HepG2 (cell line): ENCODE results near the gene CCSER1.

ENCODE experiments used
- GFI1 ChIP-seq: sonication (generic); formaldehyde crosslinking; IDR thresholded peaks from 2 replicates; pipeline ENCODE4 v1.5.0; 2020; ENCODE audit warnings: missing genetic modification reagents, mild to moderate bottlenecking, borderline replicate concordance
- GTF2F1 ChIP-seq: fragments of 150-350 bp; IDR thresholded peaks from 2 replicates; pipeline ENCODE4 v1.6.1; 2014; ENCODE audit warnings: low read length
- HNRNPLL ChIP-seq: fragments of 200-400 bp; formaldehyde crosslinking; IDR thresholded peaks from 2 replicates; pipeline ENCODE4 v1.6.1; 2017; ENCODE audit warnings: mild to moderate bottlenecking, low read depth, low read length; ENCODE audit not compliant: poor library complexity, severe bottlenecking
- MAFK ChIP-seq, 2 experiments: IDR thresholded peaks in 1 of 2; conservative IDR thresholded peaks in 1 of 2; 2 replicates each; pipeline ENCODE4 v1.6.1; 2011; ENCODE audit warnings: improper control_type of control experiment in 2 of 2, low read length in 2 of 2
- PHF8 ChIP-seq: sonication (generic); formaldehyde crosslinking; IDR thresholded peaks from 2 replicates; pipeline ENCODE4 v1.5.0; 2020; ENCODE audit warnings: missing genetic modification reagents
- POLR2AphosphoS5 ChIP-seq: IDR thresholded peaks from 2 replicates; pipeline ENCODE4 v1.6.1; 2012; ENCODE audit warnings: low read depth, low read length
- SIN3A ChIP-seq: IDR thresholded peaks from 2 replicates; pipeline ENCODE4 v1.6.1; 2011; ENCODE audit warnings: low read depth, mild to moderate bottlenecking, control low read depth, low read length, borderline replicate concordance
- ZNF138 ChIP-seq: sonication (generic); formaldehyde crosslinking; IDR thresholded peaks from 2 replicates; pipeline ENCODE4 v1.5.0; 2020; ENCODE audit warnings: mild to moderate bottlenecking, low read depth, missing genetic modification reagents
- ZNF550 ChIP-seq: sonication (generic); formaldehyde crosslinking; IDR thresholded peaks from 2 replicates; pipeline ENCODE4 v1.4.0; 2020; ENCODE audit warnings: mild to moderate bottlenecking, missing genetic modification reagents, borderline replicate concordance
- ZNF782 ChIP-seq: sonication (generic); formaldehyde crosslinking; IDR thresholded peaks from 2 replicates; pipeline ENCODE4 v1.4.0; 2020; ENCODE audit warnings: missing genetic modification reagents, mild to moderate bottlenecking, borderline replicate concordance
- TF ChIP-seq, protein P1 (sequence below): sonication (generic); formaldehyde crosslinking; conservative IDR thresholded peaks from 2 replicates; pipeline ENCODE4 v1.4.0; 2020; ENCODE audit warnings: missing genetic modification reagents
- TF ChIP-seq, protein P2 (sequence below): sonication (generic); formaldehyde crosslinking; IDR thresholded peaks from 2 replicates; pipeline ENCODE4 v1.4.0; 2020; ENCODE audit warnings: missing genetic modification reagents, borderline replicate concordance
- TF ChIP-seq, protein P3 (sequence below): sonication (generic); formaldehyde crosslinking; IDR thresholded peaks from 2 replicates; pipeline ENCODE4 v1.9.0; 2021; ENCODE audit warnings: mild to moderate bottlenecking, missing genetic modification reagents

DNA sequence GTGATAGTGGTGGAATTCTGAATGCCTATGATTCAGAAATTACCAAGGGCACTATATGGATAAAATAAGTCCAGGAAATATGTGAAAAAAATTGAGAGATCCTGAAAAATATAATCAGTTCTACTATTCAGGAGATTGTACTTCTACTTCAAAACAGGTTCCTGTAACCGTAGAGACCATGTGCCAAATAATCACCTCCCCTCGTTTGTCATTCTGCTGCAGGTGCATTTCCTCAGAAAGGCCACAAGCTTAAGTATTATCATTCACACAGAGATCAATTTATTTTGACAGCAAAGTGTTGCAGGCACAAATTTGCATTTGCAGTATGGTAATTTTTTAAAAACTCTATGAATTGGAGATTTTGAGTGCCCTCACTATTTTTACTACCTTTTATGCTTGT is 1000.0 kb downstream of the CCSER1 start:
- TF ChIP-seq SIN3A, result no peak
- TF ChIP-seq, protein P1, sequence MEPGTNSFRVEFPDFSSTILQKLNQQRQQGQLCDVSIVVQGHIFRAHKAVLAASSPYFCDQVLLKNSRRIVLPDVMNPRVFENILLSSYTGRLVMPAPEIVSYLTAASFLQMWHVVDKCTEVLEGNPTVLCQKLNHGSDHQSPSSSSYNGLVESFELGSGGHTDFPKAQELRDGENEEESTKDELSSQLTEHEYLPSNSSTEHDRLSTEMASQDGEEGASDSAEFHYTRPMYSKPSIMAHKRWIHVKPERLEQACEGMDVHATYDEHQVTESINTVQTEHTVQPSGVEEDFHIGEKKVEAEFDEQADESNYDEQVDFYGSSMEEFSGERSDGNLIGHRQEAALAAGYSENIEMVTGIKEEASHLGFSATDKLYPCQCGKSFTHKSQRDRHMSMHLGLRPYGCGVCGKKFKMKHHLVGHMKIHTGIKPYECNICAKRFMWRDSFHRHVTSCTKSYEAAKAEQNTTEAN (CRISPR knock-in tag), result no peak
- TF ChIP-seq GFI1 (CRISPR knock-in tag), result no peak
- no peak for TF ChIP-seq MAFK (conservative IDR thresholded peaks at IDR 0.05 in 1 of 2, IDR thresholded peaks at IDR 0.05 in 1 of 2; ENCODE audit: low read length in 2 of 2)
- no peak for TF ChIP-seq ZNF782 (CRISPR knock-in tag)
- no peak for TF ChIP-seq HNRNPLL
- TF ChIP-seq ZNF550 (CRISPR knock-in tag), result no peak
- TF ChIP-seq, protein P2, sequence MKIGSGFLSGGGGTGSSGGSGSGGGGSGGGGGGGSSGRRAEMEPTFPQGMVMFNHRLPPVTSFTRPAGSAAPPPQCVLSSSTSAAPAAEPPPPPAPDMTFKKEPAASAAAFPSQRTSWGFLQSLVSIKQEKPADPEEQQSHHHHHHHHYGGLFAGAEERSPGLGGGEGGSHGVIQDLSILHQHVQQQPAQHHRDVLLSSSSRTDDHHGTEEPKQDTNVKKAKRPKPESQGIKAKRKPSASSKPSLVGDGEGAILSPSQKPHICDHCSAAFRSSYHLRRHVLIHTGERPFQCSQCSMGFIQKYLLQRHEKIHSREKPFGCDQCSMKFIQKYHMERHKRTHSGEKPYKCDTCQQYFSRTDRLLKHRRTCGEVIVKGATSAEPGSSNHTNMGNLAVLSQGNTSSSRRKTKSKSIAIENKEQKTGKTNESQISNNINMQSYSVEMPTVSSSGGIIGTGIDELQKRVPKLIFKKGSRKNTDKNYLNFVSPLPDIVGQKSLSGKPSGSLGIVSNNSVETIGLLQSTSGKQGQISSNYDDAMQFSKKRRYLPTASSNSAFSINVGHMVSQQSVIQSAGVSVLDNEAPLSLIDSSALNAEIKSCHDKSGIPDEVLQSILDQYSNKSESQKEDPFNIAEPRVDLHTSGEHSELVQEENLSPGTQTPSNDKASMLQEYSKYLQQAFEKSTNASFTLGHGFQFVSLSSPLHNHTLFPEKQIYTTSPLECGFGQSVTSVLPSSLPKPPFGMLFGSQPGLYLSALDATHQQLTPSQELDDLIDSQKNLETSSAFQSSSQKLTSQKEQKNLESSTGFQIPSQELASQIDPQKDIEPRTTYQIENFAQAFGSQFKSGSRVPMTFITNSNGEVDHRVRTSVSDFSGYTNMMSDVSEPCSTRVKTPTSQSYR (CRISPR knock-in tag), result no peak
- TF ChIP-seq, protein P3, sequence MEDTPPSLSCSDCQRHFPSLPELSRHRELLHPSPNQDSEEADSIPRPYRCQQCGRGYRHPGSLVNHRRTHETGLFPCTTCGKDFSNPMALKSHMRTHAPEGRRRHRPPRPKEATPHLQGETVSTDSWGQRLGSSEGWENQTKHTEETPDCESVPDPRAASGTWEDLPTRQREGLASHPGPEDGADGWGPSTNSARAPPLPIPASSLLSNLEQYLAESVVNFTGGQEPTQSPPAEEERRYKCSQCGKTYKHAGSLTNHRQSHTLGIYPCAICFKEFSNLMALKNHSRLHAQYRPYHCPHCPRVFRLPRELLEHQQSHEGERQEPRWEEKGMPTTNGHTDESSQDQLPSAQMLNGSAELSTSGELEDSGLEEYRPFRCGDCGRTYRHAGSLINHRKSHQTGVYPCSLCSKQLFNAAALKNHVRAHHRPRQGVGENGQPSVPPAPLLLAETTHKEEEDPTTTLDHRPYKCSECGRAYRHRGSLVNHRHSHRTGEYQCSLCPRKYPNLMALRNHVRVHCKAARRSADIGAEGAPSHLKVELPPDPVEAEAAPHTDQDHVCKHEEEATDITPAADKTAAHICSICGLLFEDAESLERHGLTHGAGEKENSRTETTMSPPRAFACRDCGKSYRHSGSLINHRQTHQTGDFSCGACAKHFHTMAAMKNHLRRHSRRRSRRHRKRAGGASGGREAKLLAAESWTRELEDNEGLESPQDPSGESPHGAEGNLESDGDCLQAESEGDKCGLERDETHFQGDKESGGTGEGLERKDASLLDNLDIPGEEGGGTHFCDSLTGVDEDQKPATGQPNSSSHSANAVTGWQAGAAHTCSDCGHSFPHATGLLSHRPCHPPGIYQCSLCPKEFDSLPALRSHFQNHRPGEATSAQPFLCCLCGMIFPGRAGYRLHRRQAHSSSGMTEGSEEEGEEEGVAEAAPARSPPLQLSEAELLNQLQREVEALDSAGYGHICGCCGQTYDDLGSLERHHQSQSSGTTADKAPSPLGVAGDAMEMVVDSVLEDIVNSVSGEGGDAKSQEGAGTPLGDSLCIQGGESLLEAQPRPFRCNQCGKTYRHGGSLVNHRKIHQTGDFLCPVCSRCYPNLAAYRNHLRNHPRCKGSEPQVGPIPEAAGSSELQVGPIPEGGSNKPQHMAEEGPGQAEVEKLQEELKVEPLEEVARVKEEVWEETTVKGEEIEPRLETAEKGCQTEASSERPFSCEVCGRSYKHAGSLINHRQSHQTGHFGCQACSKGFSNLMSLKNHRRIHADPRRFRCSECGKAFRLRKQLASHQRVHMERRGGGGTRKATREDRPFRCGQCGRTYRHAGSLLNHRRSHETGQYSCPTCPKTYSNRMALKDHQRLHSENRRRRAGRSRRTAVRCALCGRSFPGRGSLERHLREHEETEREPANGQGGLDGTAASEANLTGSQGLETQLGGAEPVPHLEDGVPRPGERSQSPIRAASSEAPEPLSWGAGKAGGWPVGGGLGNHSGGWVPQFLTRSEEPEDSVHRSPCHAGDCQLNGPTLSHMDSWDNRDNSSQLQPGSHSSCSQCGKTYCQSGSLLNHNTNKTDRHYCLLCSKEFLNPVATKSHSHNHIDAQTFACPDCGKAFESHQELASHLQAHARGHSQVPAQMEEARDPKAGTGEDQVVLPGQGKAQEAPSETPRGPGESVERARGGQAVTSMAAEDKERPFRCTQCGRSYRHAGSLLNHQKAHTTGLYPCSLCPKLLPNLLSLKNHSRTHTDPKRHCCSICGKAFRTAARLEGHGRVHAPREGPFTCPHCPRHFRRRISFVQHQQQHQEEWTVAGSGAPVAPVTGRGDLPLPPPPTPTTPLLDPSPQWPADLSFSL (CRISPR knock-in tag), result no peak
- no peak for TF ChIP-seq POLR2AphosphoS5
- no peak for TF ChIP-seq PHF8
- TF ChIP-seq ZNF138 (CRISPR knock-in tag), result no peak
- TF ChIP-seq GTF2F1, result no peak
